GM19455 (cell line): ENCODE measurements around the gene E2F8.

Source experiments
- ATAC-seq: cut with Tn5 transposase; IDR thresholded peaks from one replicate; pipeline ENCODE4 v1.9.1; 2021; ENCODE audit not compliant: unreplicated experiment

Gene E2F8

DNA sequence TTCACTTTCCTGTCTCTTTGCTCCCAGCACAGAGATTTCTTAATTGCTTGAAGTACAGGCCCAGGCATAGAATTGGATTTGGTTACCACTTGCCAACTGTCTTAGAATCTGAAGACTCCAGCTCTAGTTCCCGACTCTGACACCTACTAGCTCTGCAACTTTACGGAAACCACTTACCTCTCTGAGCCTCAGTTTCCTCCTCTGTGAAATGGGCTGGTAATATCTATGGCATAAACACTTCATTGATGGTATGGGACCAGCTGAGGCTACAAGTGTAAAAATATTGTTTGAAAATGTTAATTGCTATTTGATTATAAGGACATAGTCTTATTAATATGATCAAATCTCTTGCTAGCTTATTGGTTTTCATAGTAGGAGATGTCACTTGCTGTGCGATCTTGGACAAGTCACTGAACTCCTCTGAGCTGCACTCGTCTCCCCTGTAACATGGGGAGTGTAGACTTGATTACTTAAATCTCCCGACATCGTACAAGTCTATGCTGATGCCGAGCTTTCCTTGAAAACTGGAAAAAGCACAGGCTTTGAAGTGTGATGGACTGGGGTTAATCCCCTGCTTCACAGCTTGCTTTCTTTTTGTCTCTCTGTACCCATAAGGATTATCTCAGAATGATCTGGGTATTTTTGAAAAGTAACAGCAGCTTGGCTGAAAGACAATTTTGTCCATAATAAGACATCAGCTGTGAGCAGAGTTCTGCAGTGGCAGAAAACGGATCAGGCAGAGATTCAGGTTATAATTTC lies 11.8 kb upstream of the E2F8 start:
- no peak for ATAC-seq

GRCh38 chr11:19251577-19251976 lies 10.8 kb upstream of the E2F8 start:
- no peak for ATAC-seq

- no peak for ATAC-seq
Observed at GRCh38 chr11:19246816-19247215, 6.1 kb upstream of the E2F8 start.

DNA sequence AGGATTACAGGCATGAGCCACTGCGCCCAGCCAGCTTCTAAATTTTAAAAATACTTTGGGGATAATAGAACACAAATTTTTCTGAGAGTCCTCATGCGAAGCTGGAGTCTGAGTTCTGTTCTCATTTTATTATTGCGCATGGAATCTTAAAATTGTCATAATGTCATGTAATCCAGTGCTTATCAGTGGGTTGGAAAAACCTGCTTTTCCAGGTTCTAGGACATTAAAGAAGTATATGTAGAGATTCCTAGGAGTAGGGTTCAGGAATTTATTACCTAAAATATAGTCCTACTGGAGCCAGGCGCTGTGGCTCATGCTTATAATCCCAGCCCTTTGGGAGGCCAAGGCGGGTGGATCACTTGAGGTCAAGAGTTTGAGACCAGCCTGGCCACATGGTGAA lies 4.6 kb upstream of the E2F8 start:
- no peak for ATAC-seq

GRCh38 chr11:19244621-19245020 lies 3.9 kb upstream of the E2F8 start:
- ATAC-seq, result no peak

DNA sequence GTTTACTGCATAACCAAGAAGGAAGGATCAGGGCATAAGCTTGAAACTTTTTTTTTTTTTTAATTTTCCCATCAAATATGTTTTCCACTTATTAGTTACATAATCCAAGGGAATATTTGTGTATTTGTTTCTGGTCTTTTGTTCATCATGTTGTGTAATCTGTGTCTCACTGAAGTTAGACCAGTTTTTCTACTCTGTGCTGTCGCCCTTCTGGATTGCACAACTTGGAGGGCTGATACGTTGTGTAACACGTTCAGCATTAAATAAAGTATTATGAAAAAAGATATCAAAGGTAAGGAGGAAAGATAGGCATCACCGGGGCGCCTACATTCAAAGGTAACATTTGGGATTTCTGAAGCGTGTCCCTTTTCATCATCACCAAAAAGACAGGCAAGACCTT lies 3.3 kb upstream of the E2F8 start:
- no peak for ATAC-seq

- no peak for ATAC-seq
Observed at GRCh38 chr11:19243613-19244012, 2.9 kb upstream of the E2F8 start.

DNA sequence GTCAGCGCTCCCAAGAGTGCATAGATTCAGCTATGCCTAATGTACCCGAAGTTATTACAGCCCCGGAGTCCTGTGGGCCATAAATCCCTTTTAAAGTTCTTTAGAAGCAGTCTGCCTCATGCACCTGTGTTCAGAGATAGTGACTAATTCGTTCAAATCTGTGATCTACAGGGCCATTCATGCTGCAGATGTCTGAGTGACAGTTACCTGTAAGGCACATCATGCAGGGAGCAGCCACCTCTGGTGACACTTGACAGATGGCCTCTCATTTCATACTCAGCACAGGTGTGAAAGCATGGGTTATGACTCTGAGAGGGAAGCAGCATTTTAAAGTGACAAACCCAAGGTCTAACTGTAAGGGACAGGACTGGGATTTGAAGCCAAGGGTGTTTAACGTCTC lies 2.4 kb upstream of the E2F8 start:
- ATAC-seq, result no peak

- no peak for ATAC-seq
Observed at GRCh38 chr11:19242179-19242932, 1.6 kb upstream of the E2F8 start.

GRCh38 chr11:19241260-19242178 lies 774 bp upstream of the E2F8 start:
- peak; percentile 48 for ATAC-seq

DNA sequence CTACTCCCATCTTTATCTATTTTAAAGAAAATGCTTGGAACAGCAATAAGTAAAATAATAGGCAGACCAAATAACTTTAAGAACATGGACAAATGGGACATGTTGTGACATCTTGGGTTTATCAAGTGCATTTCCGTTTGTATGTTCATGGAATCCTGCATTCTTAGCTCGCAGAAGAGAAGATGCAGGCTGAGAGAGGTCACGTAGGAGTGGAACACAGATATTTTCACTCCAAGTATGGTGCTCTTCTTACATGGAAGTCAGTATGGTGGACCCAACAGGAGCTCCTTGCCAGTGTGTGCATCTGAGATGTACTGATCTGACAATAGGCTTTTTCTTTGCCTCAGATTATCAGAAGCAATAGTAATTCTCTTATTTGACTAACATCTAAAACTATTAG lies 1.7 kb downstream of the E2F8 start:
- ATAC-seq, result no peak

DNA sequence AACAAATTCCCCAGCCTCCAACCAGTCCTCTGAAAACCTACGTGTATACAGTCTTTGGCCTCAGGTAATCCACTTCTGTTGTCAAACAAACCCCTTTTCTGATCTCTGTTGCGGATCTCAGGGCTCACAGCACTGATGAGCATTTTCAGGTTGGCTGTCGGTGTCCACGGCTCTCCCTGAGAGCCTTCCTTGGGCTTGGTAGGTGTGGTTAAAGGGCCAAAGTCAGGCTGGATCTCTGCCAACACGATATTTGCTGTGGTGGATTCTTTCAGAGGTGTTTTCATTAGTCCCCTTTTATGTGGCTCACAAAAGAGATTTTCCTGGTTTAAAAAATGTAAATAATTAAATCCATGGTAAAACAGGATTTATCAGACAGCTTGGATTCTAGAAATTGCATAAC lies 2.9 kb downstream of the E2F8 start:
- no peak for ATAC-seq

- ATAC-seq, result no peak
Observed at GRCh38 chr11:19237381-19237780, 3.4 kb downstream of the E2F8 start.

DNA sequence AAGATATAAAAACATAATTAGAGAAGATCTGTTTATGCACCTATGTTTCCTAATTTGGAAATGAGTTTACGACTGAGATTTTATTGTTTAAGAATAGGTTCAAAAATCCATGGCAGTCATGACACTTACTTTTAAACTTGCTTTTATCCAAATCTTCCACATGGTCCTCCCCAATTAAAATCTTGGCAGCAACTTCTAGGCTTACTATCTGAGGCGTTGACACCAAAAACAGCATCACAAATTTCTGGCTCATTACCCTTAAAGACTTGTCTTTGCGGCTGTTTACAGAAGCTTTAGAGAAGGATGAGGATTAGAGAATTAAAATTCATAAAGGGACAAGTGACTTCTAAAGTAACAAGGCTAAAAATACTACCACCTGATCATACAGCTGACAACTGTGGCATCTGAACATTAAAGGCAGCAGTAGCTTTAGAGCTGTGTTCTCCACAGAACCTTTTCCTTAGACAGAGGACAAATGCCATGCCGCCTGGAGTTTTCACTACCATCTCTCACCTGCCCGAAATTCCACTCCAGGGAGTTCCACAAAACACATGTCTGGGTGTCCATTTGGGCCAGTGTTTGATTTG lies 6.4 kb downstream of the E2F8 start:
- no peak for ATAC-seq

DNA sequence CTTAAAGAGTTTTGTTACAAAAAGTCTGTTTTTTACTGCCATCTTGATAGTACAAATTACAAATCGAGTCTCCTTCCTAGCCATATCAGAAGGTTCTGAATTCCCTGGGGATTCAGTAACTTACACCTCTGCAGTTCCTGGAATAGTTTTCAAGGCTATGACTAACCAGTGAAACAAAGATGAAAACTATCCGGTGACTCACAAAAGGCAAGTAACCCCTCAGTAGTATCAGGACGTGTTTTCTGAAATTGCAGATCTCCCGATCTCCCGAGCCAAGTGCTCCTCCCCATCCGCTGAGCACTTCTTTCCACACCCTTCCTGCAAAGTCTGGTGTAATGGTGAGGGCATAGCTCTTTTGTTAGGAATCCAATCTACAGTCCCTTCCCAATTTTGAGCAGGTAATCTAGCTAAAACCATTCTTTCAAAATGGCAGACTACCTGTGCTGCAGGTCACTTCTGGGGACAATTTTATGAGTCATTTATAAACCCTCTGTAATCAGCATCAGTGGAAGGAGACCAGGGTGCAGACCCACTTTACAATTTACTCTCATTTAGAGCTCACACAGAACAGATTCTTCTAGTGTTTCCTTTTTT lies 7.7 kb downstream of the E2F8 start:
- no peak for ATAC-seq

DNA sequence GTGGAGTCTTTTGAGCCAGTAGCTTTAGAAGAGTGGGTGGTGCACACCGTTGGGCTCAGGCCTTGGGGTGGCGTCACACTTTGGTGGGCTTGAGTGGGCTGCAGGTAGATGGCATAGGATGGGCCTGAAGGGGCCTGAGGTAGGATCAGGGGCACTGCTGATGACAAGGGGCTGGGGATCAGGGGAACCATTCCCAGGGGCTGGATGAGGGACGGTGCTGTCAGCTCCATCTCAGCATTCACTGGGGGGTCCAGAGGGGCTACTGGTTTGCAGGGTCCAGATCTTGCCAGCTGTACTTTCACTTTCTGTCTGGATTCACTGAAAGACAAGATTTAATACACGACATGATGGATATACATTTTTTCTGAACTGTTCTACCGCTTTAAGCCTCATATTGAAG lies 11.1 kb downstream of the E2F8 start:
- no peak for ATAC-seq

- ATAC-seq, result no peak
Observed at GRCh38 chr11:19228968-19229367, 11.8 kb downstream of the E2F8 start.

- ATAC-seq, result no peak
Observed at GRCh38 chr11:19226378-19227195, 14.2 kb downstream of the E2F8 start.

DNA sequence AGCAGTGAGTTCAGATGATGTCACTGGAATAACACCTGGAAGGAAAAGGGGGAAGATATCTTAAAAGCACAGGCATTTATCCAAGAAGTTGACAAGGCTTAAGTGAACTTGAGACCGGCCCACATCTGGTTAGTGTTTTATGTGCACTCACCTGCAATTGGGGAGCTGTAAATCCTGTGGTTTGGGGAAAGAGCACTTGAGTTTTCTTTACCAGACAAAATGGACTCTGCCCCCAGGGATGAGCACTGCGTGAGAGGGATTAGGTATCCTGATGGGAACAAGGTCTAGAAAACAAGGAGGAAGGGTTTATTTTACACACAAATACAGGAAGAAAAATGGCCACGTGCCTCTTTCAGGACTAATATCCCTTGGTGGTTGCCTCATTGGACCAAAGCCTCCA lies 15.2 kb downstream of the E2F8 start:
- no peak for ATAC-seq

GRCh38 chr11:19225123-19225522 lies 15.6 kb downstream of the E2F8 start:
- ATAC-seq, result no peak
